ACC112 (cell line): ENCODE results near the gene IGLL5.
"Not testable (repeated sequence)": the region's sequence is repeated elsewhere in the genome, so short reads cannot be mapped to it uniquely, and the experiment has no call there.

Experiments used
- H2AFZ ChIP-seq: fragments of 200-600 bp; sonication (generic); one replicate; pipeline ENCODE4 v1.6.0; 2017; ENCODE audit warnings: antibody characterized with exemption, low read length; ENCODE audit not compliant: unreplicated experiment
- H3K27ac ChIP-seq: fragments of 200-600 bp; sonication (generic); 2 replicates; pipeline ENCODE4 v1.5.1; 2014; ENCODE audit warnings: low read depth, mild to moderate bottlenecking, antibody characterized with exemption, low read length, moderate library complexity
- H3K27me3 ChIP-seq: fragments of 200-600 bp; sonication (generic); 2 replicates; pipeline ENCODE4 v1.6.1; 2014; ENCODE audit warnings: mild to moderate bottlenecking, antibody characterized with exemption, low read length, moderate library complexity, mixed read lengths; ENCODE audit not compliant: insufficient read depth
- H3K36me3 ChIP-seq: fragments of 200-600 bp; sonication (generic); 2 replicates; pipeline ENCODE4 v1.6.1; 2016; ENCODE audit warnings: mild to moderate bottlenecking, antibody characterized with exemption, low read length, moderate library complexity, mixed read lengths; ENCODE audit not compliant: insufficient read depth
- H3K4me1 ChIP-seq: fragments of 200-600 bp; sonication (generic); one replicate; pipeline ENCODE4 v1.6.1; 2016; ENCODE audit warnings: low read length, mixed read lengths; ENCODE audit not compliant: insufficient read depth, unreplicated experiment, control insufficient read depth
- H3K4me3 ChIP-seq: fragments of 200-600 bp; sonication (generic); 2 replicates; pipeline ENCODE4 v1.5.1; 2014; ENCODE audit warnings: mild to moderate bottlenecking, low read depth, low read length
- H3K79me2 ChIP-seq: fragments of 200-600 bp; sonication (generic); one replicate; pipeline ENCODE4 v1.6.0; 2016; ENCODE audit warnings: low read length; ENCODE audit not compliant: control insufficient read depth, unreplicated experiment, insufficient read depth

The IGLL5 gene

DNA sequence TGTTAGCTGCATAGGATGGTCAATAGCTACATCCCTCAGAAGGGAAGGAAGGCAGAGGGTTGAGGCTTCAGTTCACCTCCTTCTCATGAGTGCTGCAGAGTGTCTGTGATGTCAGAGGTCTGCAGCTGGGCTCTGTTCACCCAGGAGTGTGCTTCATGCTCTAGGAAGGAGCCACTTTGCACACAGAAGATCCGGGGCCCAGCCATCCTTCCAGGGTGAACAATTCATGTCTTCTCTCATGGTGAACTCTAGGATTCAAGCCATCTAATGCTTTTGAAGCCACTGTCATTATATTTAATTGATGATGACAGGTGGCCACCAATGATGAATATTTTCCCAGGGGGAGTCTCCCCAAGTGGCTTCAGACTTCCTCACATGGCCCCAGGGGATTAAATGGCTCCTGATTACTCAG lies 16.2 kb downstream of the IGLL5 start:
- not testable (repeated sequence) for H3K79me2 ChIP-seq, H3K4me3 ChIP-seq, H3K27ac ChIP-seq, H3K27me3 ChIP-seq, H2AFZ ChIP-seq, H3K4me1 ChIP-seq, H3K36me3 ChIP-seq

DNA sequence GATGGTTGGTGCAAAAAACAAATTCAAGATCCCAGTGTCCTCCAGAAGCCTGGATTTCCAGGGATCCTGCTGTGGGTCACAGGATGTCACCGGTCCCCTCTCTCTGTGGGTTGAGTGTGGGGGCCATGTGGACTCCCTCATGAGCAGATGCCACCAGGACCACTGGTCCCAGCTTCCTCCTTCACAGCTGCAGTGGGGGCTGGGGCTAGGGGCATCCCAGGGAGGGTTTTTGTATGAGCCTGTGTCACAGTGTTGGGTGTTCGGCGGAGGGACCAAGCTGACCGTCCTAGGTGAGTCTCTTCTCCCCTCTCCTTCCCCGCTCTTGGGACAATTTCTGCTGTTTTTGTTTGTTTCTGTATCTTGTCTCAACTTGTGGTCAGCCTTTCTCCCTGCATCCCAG lies 17.1 kb downstream of the IGLL5 start:
- H3K4me1 ChIP-seq, H2AFZ ChIP-seq, H3K36me3 ChIP-seq, H3K79me2 ChIP-seq, H3K27ac ChIP-seq, H3K4me3 ChIP-seq: not testable (repeated sequence)
- H3K27me3 ChIP-seq = peaks cover 15% of the 10 kb centered on the region

DNA sequence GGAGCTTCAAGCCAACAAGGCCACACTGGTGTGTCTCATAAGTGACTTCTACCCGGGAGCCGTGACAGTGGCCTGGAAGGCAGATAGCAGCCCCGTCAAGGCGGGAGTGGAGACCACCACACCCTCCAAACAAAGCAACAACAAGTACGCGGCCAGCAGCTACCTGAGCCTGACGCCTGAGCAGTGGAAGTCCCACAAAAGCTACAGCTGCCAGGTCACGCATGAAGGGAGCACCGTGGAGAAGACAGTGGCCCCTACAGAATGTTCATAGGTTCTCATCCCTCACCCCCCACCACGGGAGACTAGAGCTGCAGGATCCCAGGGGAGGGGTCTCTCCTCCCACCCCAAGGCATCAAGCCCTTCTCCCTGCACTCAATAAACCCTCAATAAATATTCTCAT lies 18.8 kb downstream of the IGLL5 start:
- H3K4me3 ChIP-seq, H3K36me3 ChIP-seq, H3K79me2 ChIP-seq, H3K27ac ChIP-seq, H3K4me1 ChIP-seq, H2AFZ ChIP-seq: not testable (repeated sequence)
- H3K27me3 ChIP-seq = peaks cover 20% of the 10 kb centered on the region

DNA sequence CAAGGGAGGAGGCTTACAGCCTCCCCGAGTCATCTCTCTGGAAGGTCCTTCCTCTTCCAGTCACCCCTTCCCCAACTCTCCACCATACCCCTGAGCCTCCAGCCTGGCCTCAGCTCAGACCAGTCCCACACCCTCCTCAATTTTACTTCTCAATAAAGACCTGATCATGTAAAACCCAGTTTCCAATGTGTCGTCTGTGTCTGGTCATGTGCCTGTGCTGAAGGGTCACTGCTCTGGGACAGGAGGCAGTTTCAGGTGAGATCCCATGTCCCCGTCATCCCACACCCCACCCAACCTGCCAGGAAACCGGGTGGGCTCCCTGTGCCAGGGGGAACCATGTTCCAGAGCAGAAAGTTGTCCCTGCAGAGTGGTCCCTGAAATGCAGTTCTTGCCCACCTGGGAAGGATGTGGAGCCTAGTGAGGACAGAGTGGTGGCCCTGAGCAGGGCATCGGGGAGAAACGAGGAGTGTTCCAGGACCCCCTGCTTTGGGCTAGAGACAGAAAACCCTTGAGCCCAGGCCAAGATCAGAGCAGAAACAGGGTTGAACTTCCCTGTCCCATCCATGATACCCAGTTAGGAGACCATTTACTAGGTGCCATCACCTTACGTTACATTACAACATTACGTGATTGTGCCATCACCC lies 19.4 kb downstream of the IGLL5 start:
- H3K79me2 ChIP-seq = no peaks in the 10 kb centered on the region
- H3K27ac ChIP-seq = no peak overlapping the region
- no peak overlapping the region for H3K4me3 ChIP-seq
- H3K27me3 ChIP-seq = peaks cover 20% of the 10 kb centered on the region
- H3K36me3 ChIP-seq = no peaks in the 10 kb centered on the region
- H3K4me1 ChIP-seq = no peaks in the 10 kb centered on the region
- H2AFZ ChIP-seq = no peak overlapping the region

DNA sequence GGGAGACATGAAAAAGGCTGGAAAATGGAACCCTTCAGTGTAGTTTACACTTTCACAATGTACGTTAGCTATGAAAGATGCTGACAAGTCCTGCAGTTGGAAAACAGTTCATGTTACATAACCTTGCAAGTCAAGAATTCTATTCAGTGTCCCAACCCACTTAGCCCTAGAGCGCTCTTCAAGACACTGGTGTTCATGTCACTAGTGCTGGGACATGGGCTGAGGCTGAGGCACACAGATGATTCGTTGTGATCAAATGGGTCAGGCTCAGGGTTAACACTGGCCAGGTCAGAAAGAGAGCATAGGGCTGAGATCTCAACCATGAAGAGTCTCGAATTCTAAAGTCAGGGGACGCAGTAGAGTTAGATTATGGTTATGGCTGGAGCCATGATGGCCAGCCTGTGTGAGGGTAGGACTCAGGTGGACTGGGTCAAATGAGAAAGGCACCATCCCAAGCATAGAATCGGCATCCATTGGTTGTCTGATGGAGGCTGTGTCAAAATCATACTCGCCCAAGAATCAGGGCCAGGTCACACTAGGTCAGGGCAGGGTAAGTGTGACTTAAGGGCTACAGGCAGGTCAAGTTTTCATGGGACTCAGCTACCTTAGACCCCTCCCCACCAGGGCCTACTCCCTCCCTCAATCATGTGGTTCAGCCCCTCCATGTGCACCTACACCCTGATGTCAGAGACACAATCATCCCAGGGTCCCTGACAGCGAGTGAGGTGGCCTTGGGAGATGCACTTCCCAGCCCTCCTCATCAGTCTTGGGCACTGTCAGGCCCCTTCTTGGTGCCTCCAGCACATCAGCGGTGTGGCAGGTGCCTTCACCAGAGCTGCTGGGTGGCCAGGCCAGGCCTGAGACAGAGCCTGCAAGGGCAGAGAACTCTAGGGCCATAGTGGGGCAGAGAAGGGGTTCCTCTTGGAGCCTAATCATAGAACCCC lies 20.2 kb downstream of the IGLL5 start:
- Histone ChIP-seq H3K79me2 (no peaks in the 10 kb centered on the region), H3K36me3 (no peaks in the 10 kb centered on the region), H3K4me3 (no peak overlapping the region), H3K4me1 (no peaks in the 10 kb centered on the region), H3K27ac (no peak overlapping the region), H3K27me3 (peaks cover 20% of the 10 kb centered on the region), H2AFZ (no peak overlapping the region)

DNA sequence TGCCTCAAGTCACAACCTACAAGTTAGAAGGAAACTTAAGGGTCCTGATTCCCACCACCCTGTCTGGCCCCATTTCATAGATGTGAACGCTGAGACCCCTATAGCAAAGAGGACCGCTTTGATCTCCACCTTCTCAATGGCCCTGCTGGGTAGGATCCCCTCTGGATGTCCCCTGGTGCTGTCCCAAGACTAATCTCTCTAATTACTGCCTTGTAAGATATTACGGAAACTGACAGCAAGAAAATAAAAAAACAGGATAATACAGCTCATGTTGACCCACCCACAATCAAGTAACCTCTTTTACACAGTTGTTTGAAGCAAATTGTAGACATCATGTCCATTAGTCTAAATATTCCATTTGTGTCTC lies 20.9 kb downstream of the IGLL5 start:
- Histone ChIP-seq H3K27me3 (peaks cover 20% of the 10 kb centered on the region), H3K79me2 (no peaks in the 10 kb centered on the region), H3K4me1 (no peaks in the 10 kb centered on the region), H3K27ac (no peak overlapping the region), H3K4me3 (no peak overlapping the region), H2AFZ (no peak overlapping the region), H3K36me3 (no peaks in the 10 kb centered on the region)

DNA sequence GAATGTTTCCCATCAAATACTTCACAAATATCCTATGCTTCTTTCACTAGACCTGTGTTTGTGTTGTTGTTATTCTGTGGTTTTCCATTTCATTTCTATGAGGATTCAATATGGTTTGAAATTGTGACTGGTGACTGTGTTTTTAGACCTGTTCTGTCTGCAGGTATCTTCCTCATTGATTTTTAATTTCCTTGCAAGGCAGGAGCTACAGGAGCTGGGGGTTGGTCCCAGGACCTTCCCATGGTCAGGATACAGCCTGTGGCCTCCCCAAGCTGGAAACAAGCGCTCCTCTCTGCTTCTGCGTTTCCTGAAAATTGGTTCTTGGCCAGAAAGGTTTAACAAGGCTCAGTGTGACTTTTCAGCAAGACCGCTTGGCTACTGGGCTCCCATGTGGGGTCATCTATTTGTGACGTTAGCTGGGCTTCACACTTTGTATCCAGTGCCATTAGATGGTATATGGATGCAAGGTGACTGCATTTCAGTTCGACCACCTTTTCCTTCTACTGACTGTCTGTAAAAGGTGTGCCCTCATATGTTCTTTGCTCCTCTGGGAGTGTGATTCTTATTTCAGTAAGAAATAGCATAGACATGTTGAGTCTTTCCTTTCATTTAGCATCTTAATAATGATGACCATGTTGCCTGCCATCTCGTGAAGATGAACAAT lies 21.5 kb downstream of the IGLL5 start:
- H3K79me2 ChIP-seq = no peaks in the 10 kb centered on the region
- no peak overlapping the region for H2AFZ ChIP-seq
- no peaks in the 10 kb centered on the region for H3K36me3 ChIP-seq
- H3K27ac ChIP-seq = no peak overlapping the region
- no peaks in the 10 kb centered on the region for H3K4me1 ChIP-seq
- H3K27me3 ChIP-seq = peaks cover 20% of the 10 kb centered on the region
- no peak overlapping the region for H3K4me3 ChIP-seq

DNA sequence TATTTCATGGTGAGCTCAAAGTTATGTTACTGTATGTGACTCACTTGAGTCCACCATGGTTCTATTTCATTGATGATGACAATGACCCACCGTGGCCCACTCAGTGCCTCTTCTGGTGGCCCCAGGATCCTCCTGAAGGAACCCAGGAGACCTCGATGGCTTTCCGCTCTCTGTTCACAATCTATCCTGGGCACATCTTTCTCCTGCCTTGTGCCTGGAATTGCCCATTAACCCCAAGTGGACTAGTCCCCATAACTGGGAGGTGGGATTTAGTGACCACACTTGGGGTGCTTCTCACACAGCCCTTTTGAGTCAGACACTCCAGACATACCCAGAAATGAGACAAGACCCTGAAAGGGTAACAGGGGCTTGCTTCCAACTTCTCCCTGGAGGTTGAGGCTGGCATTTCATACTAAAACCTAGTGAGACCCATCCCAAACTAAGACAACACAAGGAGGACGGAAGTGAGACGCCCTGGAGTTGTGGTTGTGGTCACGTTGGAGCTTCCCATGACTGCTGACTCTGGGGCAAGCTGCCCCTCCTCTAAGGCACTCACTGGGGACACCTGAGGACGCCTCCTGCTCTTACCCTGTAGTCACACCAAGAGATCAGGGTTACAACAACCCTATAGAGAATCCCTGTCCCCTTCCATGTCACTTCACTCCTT lies 22.1 kb downstream of the IGLL5 start:
- Histone ChIP-seq H3K27ac (no peak overlapping the region), H3K27me3 (peaks cover 20% of the 10 kb centered on the region), H3K36me3 (no peaks in the 10 kb centered on the region), H2AFZ (no peak overlapping the region), H3K4me1 (no peaks in the 10 kb centered on the region), H3K4me3 (no peak overlapping the region), H3K79me2 (no peaks in the 10 kb centered on the region)

DNA sequence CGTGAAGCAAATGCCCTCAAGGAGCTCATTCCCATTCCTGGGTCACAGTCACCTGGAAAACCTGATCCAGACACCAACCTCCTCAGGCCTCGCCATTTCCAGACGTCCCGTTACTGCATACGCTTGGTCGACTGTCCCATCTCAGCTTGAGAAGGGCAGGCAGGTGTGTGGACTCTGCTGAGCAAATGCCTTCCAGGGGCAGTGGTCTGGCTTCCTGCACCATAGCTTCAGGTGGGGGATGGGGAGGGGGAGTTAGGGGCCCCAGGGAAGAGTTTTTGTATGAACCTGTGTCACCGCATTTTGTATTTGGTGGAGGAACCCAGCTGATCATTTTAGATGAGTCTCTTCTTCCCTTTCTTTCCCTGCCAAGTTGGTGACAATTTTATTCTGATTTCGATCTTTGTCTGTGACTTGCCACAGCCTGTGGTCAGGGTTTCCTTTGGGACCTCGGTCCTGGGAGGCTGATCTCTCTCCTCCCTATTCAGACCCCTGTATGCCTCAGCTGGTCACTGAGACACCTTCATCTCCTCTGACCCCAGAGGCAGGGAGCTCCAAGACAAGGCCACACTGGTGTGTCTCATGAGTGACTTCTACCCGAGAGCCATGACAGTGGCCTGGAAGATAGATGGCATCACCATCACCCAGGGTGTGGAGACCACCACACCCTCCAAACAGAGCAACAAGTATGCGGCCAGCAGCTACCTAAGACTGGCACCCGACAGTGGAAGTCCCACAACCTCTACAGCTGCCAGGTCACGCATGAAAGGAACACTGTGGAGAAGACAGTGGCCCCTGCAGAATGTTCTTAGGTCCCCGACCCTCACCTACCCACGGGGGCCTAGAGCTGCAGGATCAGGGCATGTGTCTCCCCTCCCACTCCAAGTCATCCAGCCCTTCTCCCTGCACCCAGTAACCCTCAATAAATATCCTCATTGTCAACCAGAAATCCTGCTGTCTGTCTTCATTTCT lies 22.9 kb downstream of the IGLL5 start:
- Histone ChIP-seq H3K27me3 (peaks cover 20% of the 10 kb centered on the region), H3K36me3 (no peaks in the 10 kb centered on the region), H3K4me1 (no peaks in the 10 kb centered on the region), H3K4me3 (no peak overlapping the region), H3K79me2 (no peaks in the 10 kb centered on the region), H2AFZ (no peak overlapping the region), H3K27ac (no peak overlapping the region)
